Central memory CD4-positive, alpha-beta T cell (primary cell): ENCODE data around the gene RASA3.
A peak's percentile ranks its signal among the peaks of the same experiment; 100 is the strongest.
"Not testable (repeated sequence)": the region's sequence is repeated elsewhere in the genome, so short reads cannot be mapped to it uniquely, and the experiment has no call there.

Experiments
- DNase-seq: peaks from one replicate; pipeline ENCODE4 v3.0.0; 2022

The RASA3 gene

GRCh38 chr13:114126086-114126485 is 6.3 kb downstream of the RASA3 start:
- not testable (repeated sequence) for DNase-seq

GRCh38 chr13:114125589-114125988 is 6.8 kb downstream of the RASA3 start:
- DNase-seq: no peak

- peak; percentile 80 for DNase-seq
Observed at GRCh38 chr13:114124921-114125320, 7.5 kb downstream of the RASA3 start.

GRCh38 chr13:114124431-114124830 is 8.0 kb downstream of the RASA3 start:
- no peak for DNase-seq

- no peak for DNase-seq
Observed at GRCh38 chr13:114123876-114124275, 8.5 kb downstream of the RASA3 start.

GRCh38 chr13:114123448-114123847 is 9.0 kb downstream of the RASA3 start:
- DNase-seq: no peak

- no peak for DNase-seq
Observed at GRCh38 chr13:114122591-114123211, 9.7 kb downstream of the RASA3 start.

GRCh38 chr13:114122127-114122511 is 10.3 kb downstream of the RASA3 start:
- no peak for DNase-seq

- DNase-seq: no peak
Observed at GRCh38 chr13:114121496-114122126, 10.8 kb downstream of the RASA3 start.

GRCh38 chr13:114121031-114121430 is 11.4 kb downstream of the RASA3 start:
- DNase-seq: no peak

- no peak for DNase-seq
Observed at GRCh38 chr13:114120591-114121011, 11.8 kb downstream of the RASA3 start.

GRCh38 chr13:114119196-114119595 is 13.2 kb downstream of the RASA3 start:
- no peak for DNase-seq

- no peak for DNase-seq
Observed at GRCh38 chr13:114118511-114119123, 13.8 kb downstream of the RASA3 start.

- no peak for DNase-seq
Observed at GRCh38 chr13:114118086-114118485, 14.3 kb downstream of the RASA3 start.

GRCh38 chr13:114117341-114117874 is 15.0 kb downstream of the RASA3 start:
- not testable (repeated sequence) for DNase-seq

GRCh38 chr13:114116734-114117133 is 15.7 kb downstream of the RASA3 start:
- no peak for DNase-seq

- DNase-seq: no peak
Observed at GRCh38 chr13:114115796-114116195, 16.6 kb downstream of the RASA3 start.

GRCh38 chr13:114115191-114115671 is 17.2 kb downstream of the RASA3 start:
- no peak for DNase-seq

- DNase-seq: not testable (repeated sequence)
Observed at GRCh38 chr13:114114666-114115065, 17.8 kb downstream of the RASA3 start.

GRCh38 chr13:114114006-114114640 is 18.3 kb downstream of the RASA3 start:
- no peak for DNase-seq

- DNase-seq: not testable (repeated sequence)
Observed at GRCh38 chr13:114113395-114113794, 19.0 kb downstream of the RASA3 start.

- DNase-seq: no peak
Observed at GRCh38 chr13:114112826-114113322, 19.5 kb downstream of the RASA3 start.

GRCh38 chr13:114112231-114112825 is 20.1 kb downstream of the RASA3 start:
- no peak for DNase-seq
